RWPE1 (cell line): ENCODE measurements around the gene CLIC5.
A peak's percentile ranks its signal among the peaks of the same experiment; 100 is the strongest.

Experiments used
- CTCF ChIA-PET: fragments of 350-600 bp; sonication (Branson Sonifier 250); formaldehyde crosslinking; extraction: SDS; loops from one replicate; lab custom pipeline; 2021; lab: Yijun Ruan, JAX
- POLR2A ChIA-PET: fragments of 400-600 bp; formaldehyde crosslinking; extraction: SDS; loops from one replicate; lab custom pipeline; 2020; ENCODE audit warnings: antibody characterized with exemption; ENCODE audit not compliant: low non-redundant PET; lab: Yijun Ruan, JAX
- DNase-seq: peaks from one replicate; pipeline ENCODE4 v3.0.0; 2012; ENCODE audit warnings: low spot score
- H3K27ac ChIP-seq: fragments of 450-650 bp; 2 replicates; pipeline ENCODE4 v1.5.1; 2017
- CTCF ChIP-seq: fragments of 450-650 bp; conservative IDR thresholded peaks from 2 replicates; pipeline ENCODE4 v1.5.1; 2017; ENCODE audit warnings: low read depth, mild to moderate bottlenecking

CLIC5 gene

DNA sequence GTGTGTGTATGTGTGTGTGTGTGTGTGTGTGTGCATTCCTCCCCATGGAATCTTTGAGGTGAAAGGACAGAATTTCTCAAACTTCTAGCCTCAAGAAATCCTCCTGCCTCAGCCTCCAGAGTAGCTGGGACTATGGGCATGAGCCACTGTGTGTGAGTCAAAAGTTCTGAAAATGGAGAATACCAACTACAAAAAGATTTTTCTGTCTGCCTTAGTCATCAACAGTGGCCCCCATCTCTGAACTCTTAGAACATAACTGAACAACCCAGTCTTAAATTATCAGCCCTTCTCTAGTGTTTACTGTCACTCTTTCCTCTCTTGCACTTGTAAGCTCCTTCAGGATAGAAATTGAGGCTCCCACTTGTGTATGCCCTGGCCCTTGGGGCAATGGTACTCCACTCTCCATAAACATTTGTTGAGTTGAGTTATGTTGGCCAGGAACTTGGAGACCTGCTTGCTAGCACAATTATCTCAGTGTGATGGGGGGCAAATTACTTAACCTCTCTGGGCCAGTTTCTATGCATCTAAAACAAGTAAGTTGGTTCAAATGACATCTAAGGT, 35.3 kb upstream of the CLIC5 start:
- CTCF ChIA-PET, result no interaction called here
- DNase-seq, result no peak
- TF ChIP-seq CTCF, result no peak
- no peak overlapping the region for H3K27ac ChIP-seq
- POLR2A ChIA-PET, result no interaction called here

DNA sequence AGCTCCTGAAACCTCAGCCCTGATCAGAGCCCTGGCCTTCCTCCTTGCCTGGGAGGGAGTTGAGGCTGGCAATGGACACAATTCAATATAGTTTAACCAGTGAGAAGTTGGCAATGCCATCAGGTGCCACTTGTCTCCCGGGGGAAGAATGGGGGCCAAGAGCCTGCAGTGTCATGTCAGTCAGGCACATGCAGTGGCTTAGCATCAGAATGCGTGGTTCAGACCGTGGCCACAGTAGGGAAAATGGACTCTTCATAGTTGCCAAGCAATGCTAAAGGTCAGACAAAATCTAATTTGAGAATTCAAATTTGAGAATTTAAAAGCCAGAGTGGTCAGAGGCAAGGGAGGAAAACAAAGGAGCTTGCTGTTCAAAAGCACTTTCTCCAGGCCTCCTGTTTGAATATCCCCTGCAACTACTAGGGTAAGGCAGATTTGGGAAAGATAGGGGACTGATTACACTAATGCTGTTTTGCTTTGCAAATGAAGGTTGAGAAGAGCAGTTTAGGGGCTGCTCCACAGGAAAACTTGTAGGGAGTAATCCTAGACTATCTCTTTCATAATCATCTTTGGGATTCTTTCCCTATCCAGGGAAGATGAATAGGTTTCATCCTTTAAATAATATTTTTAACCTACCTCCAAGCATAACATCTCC, 33.1 kb upstream of the CLIC5 start:
- DNase-seq, result no peak
- POLR2A ChIA-PET, result no interaction called here
- TF ChIP-seq CTCF, result no peak
- CTCF ChIA-PET, result no interaction called here
- no peak overlapping the region for H3K27ac ChIP-seq

DNA sequence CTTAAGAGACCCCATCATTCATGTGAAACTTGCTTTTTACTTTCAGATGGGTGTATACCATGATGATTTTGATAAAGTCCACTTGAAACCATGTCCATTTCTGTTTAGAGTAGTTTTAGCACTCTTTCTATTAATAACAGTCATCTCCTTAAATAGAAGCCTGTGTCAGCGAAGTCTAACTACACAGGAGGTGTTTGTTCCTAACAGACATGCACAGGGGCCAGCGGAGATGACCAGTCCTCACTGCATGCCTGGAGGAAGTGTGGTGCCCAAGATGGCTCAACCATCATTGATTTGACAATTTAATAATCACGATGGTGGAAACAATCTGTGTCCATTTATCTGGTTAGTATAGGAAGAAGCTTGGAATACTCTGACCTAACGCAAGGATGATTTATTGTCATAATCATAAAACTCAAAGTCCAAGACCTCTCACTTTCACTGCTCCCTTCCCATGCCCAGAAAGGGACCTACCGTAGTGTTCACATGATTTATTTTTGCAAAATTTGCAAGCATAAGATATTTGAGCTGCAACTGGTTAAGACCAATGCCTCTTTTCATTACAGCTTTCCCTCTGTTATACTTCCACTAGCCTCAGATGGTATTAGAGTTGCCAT, 31.0 kb upstream of the CLIC5 start:
- CTCF ChIA-PET, result interaction anchor here (0.6 kb wide), 2 partner anchors 291 to 1391 kb away, joined by 3 read pairs; no protein-coding TSS in a partner anchor
- H3K27ac ChIP-seq, result no peak overlapping the region
- DNase-seq, result no peak
- no peak for TF ChIP-seq CTCF
- POLR2A ChIA-PET, result no interaction called here

GRCh38 chr6:46044881-46045617, 29.4 kb upstream of the CLIC5 start:
- peak; percentile 87 for DNase-seq
- no peak for TF ChIP-seq CTCF
- POLR2A ChIA-PET, result no interaction called here
- no peak overlapping the region for H3K27ac ChIP-seq
- CTCF ChIA-PET, result interaction anchor here (0.6 kb wide), 2 partner anchors 645 to 1370 kb away, joined by 3 to 4 read pairs; no protein-coding TSS in a partner anchor

- POLR2A ChIA-PET, result no interaction called here
- no peak overlapping the region for H3K27ac ChIP-seq
- TF ChIP-seq CTCF, result no peak
- CTCF ChIA-PET, result interaction anchor here (0.5 kb wide), 1 partner anchor 1308 kb away, joined by 3 read pairs; no protein-coding TSS in a partner anchor
- DNase-seq, result peak; percentile 36
Measured at GRCh38 chr6:46042355-46042999, 26.8 kb upstream of the CLIC5 start.

- ChIA-PET CTCF (interaction anchor here (0.6 to 0.9 kb wide), 2 partner anchors 14 to 809 kb away, joined by 3 to 5 read pairs; no protein-coding TSS in a partner anchor), POLR2A (no interaction called here)
- no peak for DNase-seq
Measured at GRCh38 chr6:46040288-46040687, 24.6 kb upstream of the CLIC5 start.

More at GRCh38 chr6:46040288-46040687, 24.6 kb upstream of the CLIC5 start:
- TF ChIP-seq CTCF, result no peak
- H3K27ac ChIP-seq, result no peak overlapping the region
